GM18858 (cell line): ENCODE data around the gene GPR180.

ENCODE experiments used
- ATAC-seq: cut with Tn5 transposase; IDR thresholded peaks from one replicate; pipeline ENCODE4 v1.9.1; 2021; ENCODE audit not compliant: unreplicated experiment

The GPR180 gene

GRCh38 chr13:94683409-94683808, 81.8 kb downstream of the GPR180 start:
- no peak for ATAC-seq
